ENCODE results near the gene FAM168A. TPM values are rescaled to one million over a fixed set of nuclear protein-coding genes. Genes with fewer than 3 reads are reported as not detected.

Gene FAM168A
- total and polyA plus RNA-seq, 2 donors (not counting 1 experiment from before 2014, with no cell fraction given), result 16.3 to 23.8 TPM

DNA sequence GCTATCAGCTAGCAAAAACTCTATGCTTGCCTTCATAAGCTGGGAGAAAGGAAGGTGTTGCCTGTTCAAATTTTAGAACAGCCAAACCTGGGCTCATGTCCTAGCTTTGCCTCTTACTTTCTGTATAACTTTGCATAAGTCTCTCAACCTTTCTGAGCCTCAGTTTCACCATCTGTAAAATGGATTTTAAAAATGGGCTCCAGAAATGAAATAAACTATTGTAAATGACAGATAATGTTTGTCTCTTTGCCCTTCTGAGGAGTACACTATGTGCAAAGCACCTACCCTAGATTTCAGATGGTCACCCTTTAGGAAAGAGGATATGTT, 68.7 kb downstream of the FAM168A start:
- H3K79me2 ChIP-seq (ENCODE audit: control insufficient read depth, insufficient read depth, low read length), result no peaks in the 10 kb centered on the region
- no peak overlapping the region for H3K4me2 ChIP-seq (ENCODE audit: extremely low read depth, insufficient read depth, low read length)
- no peaks in the 10 kb centered on the region for H3K9me3 ChIP-seq (ENCODE audit: control insufficient read depth, insufficient read depth, low read depth, low read length)
- H3K27ac ChIP-seq (ENCODE audit: insufficient read depth, low read length), result no peak overlapping the region
- TF ChIP-seq, protein P1, sequence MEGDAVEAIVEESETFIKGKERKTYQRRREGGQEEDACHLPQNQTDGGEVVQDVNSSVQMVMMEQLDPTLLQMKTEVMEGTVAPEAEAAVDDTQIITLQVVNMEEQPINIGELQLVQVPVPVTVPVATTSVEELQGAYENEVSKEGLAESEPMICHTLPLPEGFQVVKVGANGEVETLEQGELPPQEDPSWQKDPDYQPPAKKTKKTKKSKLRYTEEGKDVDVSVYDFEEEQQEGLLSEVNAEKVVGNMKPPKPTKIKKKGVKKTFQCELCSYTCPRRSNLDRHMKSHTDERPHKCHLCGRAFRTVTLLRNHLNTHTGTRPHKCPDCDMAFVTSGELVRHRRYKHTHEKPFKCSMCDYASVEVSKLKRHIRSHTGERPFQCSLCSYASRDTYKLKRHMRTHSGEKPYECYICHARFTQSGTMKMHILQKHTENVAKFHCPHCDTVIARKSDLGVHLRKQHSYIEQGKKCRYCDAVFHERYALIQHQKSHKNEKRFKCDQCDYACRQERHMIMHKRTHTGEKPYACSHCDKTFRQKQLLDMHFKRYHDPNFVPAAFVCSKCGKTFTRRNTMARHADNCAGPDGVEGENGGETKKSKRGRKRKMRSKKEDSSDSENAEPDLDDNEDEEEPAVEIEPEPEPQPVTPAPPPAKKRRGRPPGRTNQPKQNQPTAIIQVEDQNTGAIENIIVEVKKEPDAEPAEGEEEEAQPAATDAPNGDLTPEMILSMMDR (conservative IDR thresholded peaks at IDR 0.05 in 1 of 2, IDR thresholded peaks at IDR 0.05 in 1 of 2; ENCODE audit: low read depth in 1 of 2, low read length in 2 of 2), result no peak
- TF ChIP-seq EZH2 (IDR thresholded peaks at IDR 0.05; ENCODE audit: low read length, missing control alignments), result no peak
- no peak overlapping the region for H3K4me3 ChIP-seq (replicated peaks in 1 of 4; ENCODE audit: control extremely low read depth in 1 of 4, insufficient read depth in 1 of 4, low read depth in 3 of 4, low read length in 4 of 4)
- no peak overlapping the region for H2AFZ ChIP-seq (ENCODE audit: low read length)
- H3K4me1 ChIP-seq (ENCODE audit: control insufficient read depth, extremely low read depth, insufficient read depth, low read length), result no peaks in the 10 kb centered on the region
- no peak overlapping the region for H3K9ac ChIP-seq (ENCODE audit: insufficient read depth, low read length)
- no peaks in the 10 kb centered on the region for H4K20me1 ChIP-seq (ENCODE audit: control insufficient read depth, extremely low read depth, insufficient read depth, low read length)
- no peaks in the 10 kb centered on the region for H3K27me3 ChIP-seq (ENCODE audit: control insufficient read depth, insufficient read depth, low read length)
- no peaks in the 10 kb centered on the region for H3K36me3 ChIP-seq (ENCODE audit: control insufficient read depth, insufficient read depth, low read length)
- no peak for DNase-seq (ENCODE audit: low read depth in 2 of 2)

DNA sequence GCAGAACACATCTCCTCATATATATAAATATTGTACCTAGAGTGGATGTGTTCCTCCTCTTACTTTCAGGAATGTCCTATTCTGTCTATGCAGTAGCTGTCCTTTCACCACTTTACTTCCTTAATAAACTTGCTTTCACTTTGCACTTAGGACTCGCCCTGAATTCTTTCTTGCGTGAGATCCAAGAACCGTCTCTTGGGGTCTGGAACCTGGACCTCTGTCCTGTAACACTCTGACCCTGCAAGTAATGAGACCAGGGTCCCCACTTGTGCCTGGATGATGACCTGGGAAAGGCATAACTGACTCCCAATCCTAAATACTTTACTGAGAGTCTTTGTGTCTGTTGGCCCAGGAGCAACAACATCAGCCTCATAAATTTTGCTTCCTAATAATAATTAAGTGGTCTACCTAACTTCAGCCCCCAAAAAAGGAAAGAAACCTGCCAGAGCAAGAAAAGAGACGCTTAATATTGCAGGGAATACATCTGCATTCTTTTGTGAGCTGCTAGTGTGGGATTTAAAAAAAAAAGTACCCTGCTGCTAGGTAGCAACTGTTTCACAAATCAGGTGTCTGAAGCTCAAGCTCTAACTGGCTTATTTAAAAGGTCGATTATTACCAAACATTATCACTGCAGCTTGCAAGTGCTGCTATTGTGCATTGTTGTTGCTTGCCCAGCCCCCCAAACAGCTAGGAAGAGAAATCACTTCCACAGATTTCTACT, 69.3 kb downstream of the FAM168A start:
- Histone ChIP-seq H4K20me1 (ENCODE audit: control insufficient read depth, extremely low read depth, insufficient read depth, low read length) (no peaks in the 10 kb centered on the region), H3K4me1 (ENCODE audit: control insufficient read depth, extremely low read depth, insufficient read depth, low read length) (no peaks in the 10 kb centered on the region), H2AFZ (ENCODE audit: low read length) (no peak overlapping the region), H3K4me2 (ENCODE audit: extremely low read depth, insufficient read depth, low read length) (peak overlapping the region; percentile 96), H3K9ac (ENCODE audit: insufficient read depth, low read length) (no peak overlapping the region), H3K4me3 (replicated peaks in 1 of 4; ENCODE audit: control extremely low read depth in 1 of 4, insufficient read depth in 1 of 4, low read depth in 3 of 4, low read length in 4 of 4) (peak overlapping the region in 3 of 4 experiments; percentile 2 to 36 (median 8)), H3K27me3 (ENCODE audit: control insufficient read depth, insufficient read depth, low read length) (no peaks in the 10 kb centered on the region), H3K79me2 (ENCODE audit: control insufficient read depth, insufficient read depth, low read length) (no peaks in the 10 kb centered on the region), H3K27ac (ENCODE audit: insufficient read depth, low read length) (no peak overlapping the region), H3K36me3 (ENCODE audit: control insufficient read depth, insufficient read depth, low read length) (no peaks in the 10 kb centered on the region), H3K9me3 (ENCODE audit: control insufficient read depth, insufficient read depth, low read depth, low read length) (no peaks in the 10 kb centered on the region)
- TF ChIP-seq, protein P1 (conservative IDR thresholded peaks at IDR 0.05 in 1 of 2, IDR thresholded peaks at IDR 0.05 in 1 of 2; ENCODE audit: low read depth in 1 of 2, low read length in 2 of 2), result no peak
- no peak for TF ChIP-seq EZH2 (IDR thresholded peaks at IDR 0.05; ENCODE audit: low read length, missing control alignments)
- DNase-seq (ENCODE audit: low read depth in 2 of 2), result no peak

- no peak for DNase-seq (ENCODE audit: low read depth in 2 of 2)
- H3K79me2 ChIP-seq (ENCODE audit: control insufficient read depth, insufficient read depth, low read length), result no peaks in the 10 kb centered on the region
- no peak overlapping the region for H3K27ac ChIP-seq (ENCODE audit: insufficient read depth, low read length)
- H3K27me3 ChIP-seq (ENCODE audit: control insufficient read depth, insufficient read depth, low read length), result no peaks in the 10 kb centered on the region
- H4K20me1 ChIP-seq (ENCODE audit: control insufficient read depth, extremely low read depth, insufficient read depth, low read length), result no peaks in the 10 kb centered on the region
- no peaks in the 10 kb centered on the region for H3K36me3 ChIP-seq (ENCODE audit: control insufficient read depth, insufficient read depth, low read length)
- H3K9me3 ChIP-seq (ENCODE audit: control insufficient read depth, insufficient read depth, low read depth, low read length), result no peaks in the 10 kb centered on the region
- no peaks in the 10 kb centered on the region for H3K4me1 ChIP-seq (ENCODE audit: control insufficient read depth, extremely low read depth, insufficient read depth, low read length)
- no peak for TF ChIP-seq EZH2 (IDR thresholded peaks at IDR 0.05; ENCODE audit: low read length, missing control alignments)
- TF ChIP-seq, protein P1 (conservative IDR thresholded peaks at IDR 0.05 in 1 of 2, IDR thresholded peaks at IDR 0.05 in 1 of 2; ENCODE audit: low read depth in 1 of 2, low read length in 2 of 2), result no peak
- H3K9ac ChIP-seq (ENCODE audit: insufficient read depth, low read length), result no peak overlapping the region
- H3K4me3 ChIP-seq (replicated peaks in 1 of 4; ENCODE audit: control extremely low read depth in 1 of 4, insufficient read depth in 1 of 4, low read depth in 3 of 4, low read length in 4 of 4), result no peak overlapping the region
- no peak overlapping the region for H3K4me2 ChIP-seq (ENCODE audit: extremely low read depth, insufficient read depth, low read length)
- H2AFZ ChIP-seq (ENCODE audit: low read length), result no peak overlapping the region
Observed at GRCh38 chr11:73528013-73528412, 69.9 kb downstream of the FAM168A start.
